Adipose tissue (tissue), 3 donors: ENCODE data around the gene RORC. TPM values are rescaled to one million over a fixed set of nuclear protein-coding genes. Genes with fewer than 3 reads are reported as not detected.

Source experiments
- H3K27ac ChIP-seq: one replicate; pipeline ENCODE4 v1.5.1; 2013; ENCODE audit warnings: low read depth, low read length
- WGBS, 3 donors: extraction: QIAGEN DNeasy Blood & Tissue Kit; methylation state at CpG; one replicate each; pipeline ENCODE4 v1.1.7; 2013; 5-methylcytosine and 5-hydroxymethylcytosine counted together
- polyA plus RNA-seq, 3 donors: library from polyadenylated mRNA; stranded (reverse); fragments of 200-250 nt; gene quantifications; one replicate each; pipeline ENCODE4 v1.2.3, GENCODE V29; 2013
- donor health status: healthy with polysubstance abuse.
- donor health status: Bipolar disorder and iron deficiency.
- donor health status: healthy.

Gene RORC
- polyA plus RNA-seq, 3 donors, result 0.22 to 57.8 (median 1.2) TPM

DNA sequence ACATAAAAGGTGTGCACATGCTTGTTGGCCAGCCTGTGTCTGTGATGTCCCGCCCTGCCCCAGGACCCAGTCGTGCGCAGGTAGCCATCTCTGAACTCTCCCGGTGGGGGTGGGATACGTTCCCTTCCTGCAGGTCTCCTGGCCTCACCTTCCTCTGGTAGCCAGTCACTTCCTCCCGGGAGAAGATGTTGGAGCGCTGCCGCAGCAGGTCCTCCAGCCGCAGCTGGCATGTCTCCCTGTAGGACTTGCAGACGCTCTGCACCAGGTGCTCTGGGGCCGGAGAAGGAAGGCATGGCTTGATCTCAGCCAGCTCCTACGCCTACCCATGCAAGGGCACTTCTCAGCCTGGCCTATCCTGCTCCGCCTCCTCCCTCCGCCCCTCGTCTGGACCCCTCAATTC lies 17.2 kb downstream of the RORC start:
- 66 to 93% (median 79%) methylated on average over 11 to 15 of the region's 15 CpGs for WGBS, 3 donors
- H3K27ac ChIP-seq, result no peak overlapping the region

DNA sequence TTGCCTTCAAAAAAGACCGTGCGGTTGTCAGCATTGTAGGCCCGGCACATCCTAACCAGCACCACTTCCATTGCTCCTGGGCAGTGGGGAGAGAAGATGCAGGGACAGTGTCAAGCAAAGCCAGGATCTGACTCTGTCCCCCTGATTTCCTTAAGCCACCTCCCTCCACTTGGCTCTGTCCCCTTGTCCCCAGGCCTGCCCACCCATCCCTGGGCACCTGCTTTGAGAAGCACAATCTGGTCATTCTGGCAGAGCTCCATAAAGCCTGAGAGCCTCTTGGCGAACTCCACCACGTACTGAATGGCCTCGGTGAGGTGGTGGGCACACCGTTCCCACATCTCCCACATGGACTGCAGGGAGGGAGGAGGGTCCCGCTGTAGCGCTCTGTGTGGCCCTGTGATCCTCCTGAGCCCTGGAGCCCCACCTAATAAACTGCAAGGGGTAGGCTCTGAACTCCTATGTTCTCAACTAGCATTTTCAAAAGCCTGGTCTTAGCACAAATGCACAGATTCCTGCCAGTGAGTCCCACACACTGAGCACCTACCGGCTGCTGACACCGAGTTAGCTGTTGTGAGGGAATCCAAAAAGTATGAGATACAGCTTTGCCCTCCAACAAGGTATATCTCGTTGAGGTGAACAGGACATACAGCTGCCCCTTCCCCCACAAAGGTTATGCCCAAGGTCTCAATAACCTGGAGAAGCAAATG lies 18.2 kb downstream of the RORC start:
- no peak overlapping the region for H3K27ac ChIP-seq
- WGBS, 3 donors, result 84 to 87% (median 85%) methylated on average over 12 of the region's 12 CpGs

GRCh38 chr1:151811181-151811580 lies 20.4 kb downstream of the RORC start:
- no peak overlapping the region for H3K27ac ChIP-seq
- WGBS, 3 donors, result 78 to 86% (median 82%) methylated on average over 9 of the region's 9 CpGs

DNA sequence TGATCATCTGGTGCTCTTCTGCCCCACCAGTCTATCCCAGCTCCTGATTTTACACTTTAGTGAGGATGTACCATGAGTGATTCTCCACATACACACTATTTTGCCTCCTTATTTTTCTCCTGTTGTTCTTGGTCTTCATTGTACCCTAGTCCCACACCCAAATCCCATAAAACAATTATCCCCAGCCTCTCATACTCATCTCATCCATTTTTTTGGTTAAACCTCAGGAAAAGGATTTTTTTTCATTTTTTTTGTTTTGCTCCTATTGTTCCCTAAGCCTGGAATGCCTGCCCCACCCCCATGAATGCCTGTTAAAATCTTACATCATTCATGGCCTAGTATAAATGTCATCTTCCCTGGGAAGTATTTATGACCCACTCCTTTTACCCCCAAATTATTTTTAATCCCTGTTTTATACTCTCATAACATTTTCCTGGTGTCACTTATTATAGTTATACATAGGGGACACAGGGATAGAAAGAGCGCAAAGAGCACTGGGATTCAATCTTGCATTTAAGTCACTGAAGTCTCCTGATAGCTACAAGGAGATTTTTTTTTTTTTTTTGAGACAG lies 21.5 kb downstream of the RORC start:
- WGBS, 3 donors, result 98 to 100% (median 98%) methylated on average over 1 of the region's 1 CpG
- no peak overlapping the region for H3K27ac ChIP-seq

GRCh38 chr1:151809290-151809984 lies 22.2 kb downstream of the RORC start:
- 43 to 73% (median 68%) methylated on average over 8 of the region's 8 CpGs for WGBS, 3 donors
- H3K27ac ChIP-seq, result no peak overlapping the region

DNA sequence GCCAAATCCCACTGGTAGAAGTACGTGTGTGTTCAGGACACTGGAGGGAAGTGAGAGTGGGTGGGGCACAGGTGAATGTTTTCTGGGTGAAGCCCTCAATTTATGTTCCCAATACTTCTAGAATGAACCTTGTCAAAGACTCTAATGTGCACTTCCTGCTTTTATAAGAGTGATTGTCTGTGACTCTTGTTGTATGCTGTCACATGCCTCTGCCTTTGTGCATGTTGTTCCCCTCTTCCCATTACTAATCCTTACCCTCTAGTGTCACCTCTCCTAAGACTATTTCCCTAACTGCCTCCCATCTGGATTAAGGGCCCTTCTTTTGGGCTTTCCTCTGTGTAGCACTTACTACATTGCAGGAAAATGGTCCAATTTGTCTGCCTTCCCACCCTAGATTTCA lies 23.8 kb downstream of the RORC start:
- H3K27ac ChIP-seq, result no peak overlapping the region
- 53 to 88% (median 57%) methylated on average over 1 of the region's 1 CpG for WGBS, 3 donors

GRCh38 chr1:151807131-151807530 lies 24.5 kb downstream of the RORC start:
- 77 to 92% (median 79%) methylated on average over 5 of the region's 5 CpGs for WGBS, 3 donors
- no peak overlapping the region for H3K27ac ChIP-seq

GRCh38 chr1:151806170-151806569 lies 25.4 kb downstream of the RORC start:
- no peak overlapping the region for H3K27ac ChIP-seq
- WGBS, 3 donors, result 82 to 89% (median 87%) methylated on average over 7 of the region's 7 CpGs

DNA sequence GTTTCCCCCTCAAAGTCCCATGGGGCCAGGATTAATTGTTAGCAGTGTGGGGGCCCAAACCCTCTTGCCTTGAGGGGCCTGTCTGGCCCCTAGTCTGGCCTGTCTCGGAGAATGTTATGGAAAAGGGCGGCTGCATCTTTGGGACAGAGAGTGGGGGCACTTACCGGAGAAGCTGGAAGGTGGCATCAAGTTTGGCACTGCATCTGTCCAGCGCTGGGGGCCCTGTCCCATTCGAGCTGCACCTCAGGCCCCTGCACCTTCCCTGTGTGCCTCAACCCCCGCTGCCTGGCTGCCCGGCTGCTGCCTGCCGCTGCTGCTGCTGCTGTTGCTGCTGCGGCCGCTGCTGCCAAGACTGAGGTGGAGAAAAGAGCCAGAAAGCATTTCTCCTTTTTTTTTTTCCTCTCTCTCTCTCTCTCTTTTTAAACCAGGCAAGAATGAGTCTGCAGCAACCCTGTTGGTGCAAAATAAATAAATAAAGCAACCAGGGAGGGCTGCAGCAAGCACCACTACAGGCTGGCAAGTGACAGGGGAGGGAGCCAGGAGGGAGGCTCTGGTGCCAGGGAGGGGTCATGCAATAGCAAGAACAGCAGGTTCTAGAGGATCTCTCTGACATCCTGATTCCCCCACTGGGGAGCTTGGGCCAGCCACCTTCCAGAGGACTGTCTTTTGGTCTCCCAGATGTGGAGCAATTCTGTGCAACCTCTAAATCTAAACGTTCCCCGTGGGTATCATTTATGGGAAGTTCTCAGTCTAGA lies 26.4 kb downstream of the RORC start, which contains the start of gene LINGO4:
Gene LINGO4, minus strand, starts transcription at position 354 of the 755 bp plus-strand sequence. CDS start 2,715 bp downstream, outside the sequence.
- WGBS, 3 donors, result 44 to 62% (median 53%) methylated on average over 12 of the region's 12 CpGs
- H3K27ac ChIP-seq, result no peak within 1 kb of the TSS

- no peak overlapping the region for H3K27ac ChIP-seq
- 92 to 98% (median 96%) methylated on average over 3 of the region's 3 CpGs for WGBS, 3 donors
Measured at GRCh38 chr1:151803915-151804314, 27.7 kb downstream of the RORC start.

DNA sequence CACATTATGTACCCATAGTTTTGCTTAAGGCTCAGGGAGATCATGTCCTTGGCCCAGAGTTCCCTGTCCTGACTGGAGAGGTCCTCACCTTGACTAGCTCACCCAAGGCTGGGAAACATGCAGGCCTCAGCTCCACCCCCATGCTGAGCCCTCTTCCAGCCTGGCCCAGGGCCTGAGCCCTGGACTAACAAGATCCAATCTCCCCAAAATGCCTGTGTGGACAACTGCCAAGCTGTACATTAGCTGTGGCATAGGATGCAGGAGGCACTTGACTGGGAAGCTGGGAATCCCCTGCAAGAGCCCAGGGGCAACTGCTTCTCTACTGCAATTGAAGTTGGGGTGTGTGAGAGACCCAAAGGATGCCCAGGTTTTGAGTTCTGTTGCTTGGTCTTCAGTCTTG lies 28.4 kb downstream of the RORC start:
- H3K27ac ChIP-seq, result no peak overlapping the region

DNA sequence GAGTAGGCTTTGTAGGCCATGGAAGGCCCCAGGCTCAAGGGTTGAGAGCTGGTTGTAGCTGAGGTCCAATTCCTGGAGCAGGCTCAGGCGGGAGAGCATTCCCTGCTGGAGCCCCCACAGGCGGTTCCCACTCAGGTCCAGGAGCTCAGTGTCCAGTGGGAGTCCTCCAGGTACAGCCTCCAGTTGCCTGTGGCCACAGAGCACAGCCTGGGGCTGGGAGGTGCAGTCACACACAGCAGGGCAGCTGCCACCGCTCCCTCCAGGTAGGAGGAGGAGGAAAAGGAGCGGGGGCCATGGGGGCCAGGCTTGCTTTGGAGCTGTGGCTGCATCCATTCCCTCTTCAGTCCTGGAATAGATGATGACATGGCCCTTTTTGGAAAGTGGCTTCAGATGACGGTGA lies 29.2 kb downstream of the RORC start:
- 84 to 92% (median 92%) methylated on average over 5 of the region's 5 CpGs for WGBS, 3 donors
- no peak overlapping the region for H3K27ac ChIP-seq

DNA sequence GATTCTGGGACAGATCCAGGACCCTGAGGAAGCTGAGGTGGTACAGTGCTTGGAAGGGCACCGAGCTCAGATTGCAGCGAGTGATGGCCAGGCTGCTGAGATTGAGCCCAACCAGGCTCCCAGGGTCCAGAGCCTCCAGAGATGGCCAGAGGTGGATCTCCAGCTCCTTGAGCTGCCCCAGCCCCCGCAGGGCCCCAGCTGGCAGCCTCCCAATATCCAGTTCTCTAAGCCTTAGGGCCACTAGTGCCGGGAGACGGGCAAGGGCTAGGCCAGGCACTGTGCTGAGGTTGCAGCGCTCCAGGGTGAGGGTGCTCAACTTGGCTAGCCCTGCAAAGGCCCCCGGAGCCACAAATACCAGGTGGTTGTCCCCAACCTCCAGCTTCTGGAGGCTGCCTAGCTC lies 29.8 kb downstream of the RORC start:
- 85 to 89% (median 88%) methylated on average over 7 of the region's 7 CpGs for WGBS, 3 donors
- H3K27ac ChIP-seq, result no peak overlapping the region

DNA sequence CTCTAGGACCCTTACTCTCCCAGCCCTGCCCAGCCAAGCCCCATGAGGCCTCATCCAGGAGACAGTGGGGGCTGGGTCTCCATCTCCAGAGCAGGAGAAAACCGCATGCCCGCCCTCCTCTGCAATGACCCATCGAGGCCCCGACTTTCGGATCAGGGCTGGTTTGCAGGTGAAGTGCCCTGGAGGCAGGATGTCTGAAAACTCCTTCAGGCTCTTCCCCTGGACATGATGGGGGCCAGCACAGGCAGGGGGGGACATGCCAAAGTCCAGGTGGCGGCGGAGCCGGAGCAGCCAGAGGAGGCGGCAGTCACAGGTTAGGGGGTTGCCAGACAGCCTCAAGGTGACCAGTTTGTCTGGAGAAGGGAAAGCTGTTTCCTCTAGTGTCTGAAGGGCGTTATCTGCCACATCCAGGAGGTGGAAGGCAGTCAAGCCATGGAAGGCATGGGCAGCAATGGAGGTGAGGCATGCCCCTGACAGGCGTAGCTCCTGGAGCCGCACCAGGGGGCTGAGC lies 30.2 kb downstream of the RORC start:
- 93 to 94% (median 93%) methylated on average over 12 of the region's 12 CpGs for WGBS, 3 donors
- H3K27ac ChIP-seq, result no peak overlapping the region

- 56 to 73% (median 65%) methylated on average over 7 to 8 of the region's 8 CpGs for WGBS, 3 donors
- H3K27ac ChIP-seq, result no peak overlapping the region
Measured at GRCh38 chr1:151800830-151801229, 30.8 kb downstream of the RORC start.

DNA sequence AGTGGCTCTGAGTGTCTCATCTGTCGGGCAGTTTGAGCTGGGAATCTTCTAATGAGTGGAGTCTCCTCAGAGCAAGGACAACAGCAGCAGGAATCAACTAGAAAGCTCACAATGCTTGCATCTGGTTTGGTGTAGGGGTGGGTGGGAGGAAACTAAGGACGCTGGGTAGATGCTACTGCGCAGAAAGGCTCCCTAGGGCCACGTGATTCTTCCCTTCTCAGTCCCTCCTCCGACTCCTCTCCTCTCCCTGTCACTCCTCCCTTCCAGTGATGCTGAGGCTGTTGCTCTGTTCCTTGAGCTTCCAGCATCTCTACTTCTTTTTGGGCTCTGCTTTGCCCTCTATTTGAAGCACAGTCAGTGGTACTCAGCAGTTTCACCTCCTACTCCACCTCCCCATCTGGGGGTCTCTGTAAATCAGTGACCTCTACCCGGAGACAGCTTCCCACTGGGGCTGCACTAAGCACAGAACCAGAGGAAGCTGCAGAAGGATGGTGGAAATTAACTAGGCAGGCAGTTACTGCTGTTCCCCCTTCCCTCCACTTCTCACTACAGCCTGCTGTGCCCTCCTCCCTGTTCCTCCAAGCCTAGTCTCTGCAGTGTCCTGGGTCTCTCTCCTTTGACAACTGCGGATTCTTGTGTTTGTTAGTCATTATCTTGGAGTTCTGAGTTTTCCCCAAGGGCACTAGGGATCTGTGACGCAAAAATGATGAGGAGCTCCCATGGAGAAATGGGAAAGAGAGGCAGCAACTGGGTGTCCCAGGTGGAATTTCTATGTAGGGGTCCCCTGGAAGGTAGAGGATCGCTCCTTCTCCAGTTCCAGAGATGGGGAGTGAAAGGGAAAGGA lies 32.2 kb downstream of the RORC start:
- 53 to 66% (median 56%) methylated on average over 9 of the region's 9 CpGs for WGBS, 3 donors
- no peak overlapping the region for H3K27ac ChIP-seq

- no peak overlapping the region for H3K27ac ChIP-seq
- 85 to 86% (median 85%) methylated on average over 5 of the region's 5 CpGs for WGBS, 3 donors
Measured at GRCh38 chr1:151798571-151798970, 33.0 kb downstream of the RORC start.
